Right ventricle myocardium inferior (tissue), 1 donor: Measurements from ENCODE around the gene PPY. TPM values are rescaled to one million over a fixed set of nuclear protein-coding genes. Genes with fewer than 3 reads are reported as not detected.
"Not testable (repeated sequence)": the region's sequence is repeated elsewhere in the genome, so short reads cannot be mapped to it uniquely, and the experiment has no call there.

Source experiments
- ATAC-seq: fragments of 200-7000 bp; cut with Tn5 transposase; one replicate; pipeline ENCODE4 v1.9.1; 2020; ENCODE audit warnings: mild to moderate bottlenecking, moderate library complexity
- DNase-seq: peaks from one replicate; pipeline ENCODE4 v3.0.0; 2021; ENCODE audit errors: missing footprints
- intact Hi-C: fragments of 100-400 bp; cut with DNase I; formaldehyde crosslinking; loops from one replicate; pipeline ENCODE4 v1.11.0; 2022
- long read RNA-seq: library from polyadenylated mRNA; unstranded; transcript quantifications from one replicate; pipeline ENCODE4 v2.0.0, GENCODE V29; 2021
- total RNA-seq: library from RNA; stranded (reverse); fragmentation: NEBNext Ultra II Directional; extraction: Animal tissue kit (Norgen Biotek cat#: 25700); gene quantifications from one replicate; pipeline ENCODE4 v1.2.1, GENCODE V29; 2021
- donor health status: DM: no; HTN: yes; CAD: no; lungs with severe emphysema.

Gene PPY
- total RNA-seq, result not detected
- long read RNA-seq, result 0 reads

DNA sequence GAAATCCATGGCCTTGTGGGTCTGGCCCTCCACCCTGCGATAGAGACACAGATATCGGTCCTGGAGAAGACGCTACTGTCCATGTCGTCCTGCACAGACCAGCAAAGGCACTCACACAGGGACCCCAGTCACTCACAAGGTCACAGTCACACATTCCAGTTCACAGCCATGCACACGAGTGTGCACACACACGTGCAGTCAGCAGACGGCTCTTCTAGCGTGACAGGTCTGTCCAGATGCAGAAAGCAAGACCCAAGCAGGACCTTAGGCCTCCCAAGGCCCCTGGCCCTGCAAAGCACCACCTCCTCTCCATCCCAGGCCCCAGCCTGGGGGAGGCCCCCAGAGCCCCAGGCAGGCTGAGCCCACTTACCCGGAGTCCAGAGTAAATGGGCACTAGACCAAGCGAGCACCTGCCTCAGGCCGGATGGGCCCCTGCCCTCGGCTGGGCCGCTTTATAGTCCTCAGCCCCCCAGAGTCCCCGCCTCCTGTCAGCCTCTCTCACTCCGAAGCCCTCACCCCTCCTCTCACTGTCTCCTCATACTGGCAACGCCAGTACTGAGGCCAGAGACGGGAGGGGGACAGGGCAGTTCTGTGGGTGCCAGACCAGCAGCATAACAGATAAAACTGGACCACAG is at the start of gene PPY:
Gene PPY (minus strand): TSS at position 426 of the 635 bp plus-strand sequence. CDS start 822 bp downstream, outside the sequence.
- no peak for ATAC-seq
- DNase-seq, result no peak
- intact Hi-C loops, result loop anchor here (10.0 kb wide), 1 partner anchor 103 kb away; no protein-coding TSS in a partner anchor

- intact Hi-C loops, result no loop called here
- no peak for DNase-seq
- ATAC-seq, result no peak
These were observed 46.0 kb upstream of the PPY start for GRCh38 chr17:43988301-43988700.

GRCh38 chr17:43987131-43988021 is 45.1 kb upstream of the PPY start:
- ATAC-seq, result peak; percentile 60
- no peak for DNase-seq

DNA sequence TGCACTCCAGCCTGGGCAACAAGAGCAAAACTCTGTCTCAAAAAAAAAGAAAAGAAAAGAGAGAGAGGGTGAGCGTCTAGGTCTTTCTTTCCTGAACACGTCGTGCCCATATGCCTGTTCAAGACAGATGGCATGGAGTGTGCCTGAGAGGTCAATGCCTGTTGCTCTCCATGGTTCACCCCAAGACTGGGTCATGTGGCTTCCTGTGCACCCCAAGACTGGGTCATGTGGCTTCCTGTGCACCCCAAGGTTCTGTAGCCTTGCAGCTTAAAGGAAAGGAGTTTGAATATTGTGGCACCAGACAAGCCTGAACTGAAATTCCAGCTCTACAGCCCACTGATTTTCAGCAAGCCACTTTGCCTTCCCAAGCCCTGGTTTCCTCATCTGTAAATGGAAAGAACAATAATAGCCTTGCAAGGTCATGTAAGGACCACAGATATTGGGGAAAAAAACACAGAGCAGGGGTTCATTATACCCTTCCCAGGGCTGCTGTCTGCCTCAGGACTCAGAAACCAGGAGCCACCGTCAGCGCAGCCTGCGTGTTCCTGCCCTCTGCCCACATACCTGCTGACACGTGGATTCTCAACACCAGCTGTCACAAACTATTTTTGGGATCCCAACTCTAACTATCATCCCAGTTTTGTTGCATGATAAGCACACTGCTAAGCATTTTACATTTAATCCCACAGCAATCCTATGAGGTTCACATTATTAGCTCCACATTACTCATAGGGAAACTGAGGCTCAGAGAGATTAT is 44.1 kb upstream of the PPY start:
- ATAC-seq (no peak), DNase-seq (no peak)
- intact Hi-C loops, result no loop called here

More at GRCh38 chr17:43987131-43988021, 45.1 kb upstream of the PPY start:
- intact Hi-C loops, result no loop called here

DNA sequence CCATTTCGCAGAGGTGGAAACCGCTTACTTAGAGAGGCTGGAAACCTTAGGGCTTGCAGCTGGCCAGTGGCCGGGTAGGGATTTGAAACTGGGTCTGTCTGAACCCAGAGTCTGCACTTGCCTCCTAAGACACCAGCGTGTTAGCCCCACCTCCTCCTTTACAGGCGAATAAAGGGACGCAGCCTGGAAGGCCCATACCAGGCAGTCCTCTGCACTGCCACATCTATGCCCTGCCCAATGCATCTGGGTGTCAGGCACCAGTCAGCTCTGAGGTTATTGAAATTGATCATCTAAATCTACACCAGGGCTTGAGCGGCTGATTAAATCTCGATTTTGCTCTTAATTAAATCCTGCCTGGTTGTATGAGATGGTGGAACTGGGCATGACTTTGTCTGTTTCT is 42.2 kb upstream of the PPY start:
- intact Hi-C loops, result no loop called here
- ATAC-seq, result no peak

GRCh38 chr17:43983515-43984411 is 41.5 kb upstream of the PPY start:
- ATAC-seq (peak; percentile 51), DNase-seq (no peak)
- intact Hi-C loops, result no loop called here

More for the DNA sequence above, 42.2 kb upstream of the PPY start:
- DNase-seq, result no peak

DNA sequence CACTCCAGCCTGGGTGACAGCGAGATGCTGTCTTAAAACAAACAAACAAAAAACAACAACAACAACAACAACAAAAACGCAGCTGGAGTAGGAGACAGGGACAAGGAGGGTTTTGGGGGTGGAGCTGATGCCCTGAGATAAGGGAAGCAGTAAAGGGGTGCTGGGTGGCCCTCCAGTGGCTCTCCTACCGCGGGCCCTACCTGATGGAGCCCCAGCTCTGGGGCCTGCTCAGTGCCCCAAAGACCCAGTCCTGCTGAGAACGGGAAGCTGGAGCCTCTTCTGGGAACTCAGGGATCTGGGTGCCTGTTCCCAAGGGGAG is 40.9 kb upstream of the PPY start:
- DNase-seq (no peak), ATAC-seq (no peak)
- intact Hi-C loops, result no loop called here

- no peak for DNase-seq
- intact Hi-C loops, result no loop called here
- no peak for ATAC-seq
These were observed 39.9 kb upstream of the PPY start for GRCh38 chr17:43982171-43982570.

DNA sequence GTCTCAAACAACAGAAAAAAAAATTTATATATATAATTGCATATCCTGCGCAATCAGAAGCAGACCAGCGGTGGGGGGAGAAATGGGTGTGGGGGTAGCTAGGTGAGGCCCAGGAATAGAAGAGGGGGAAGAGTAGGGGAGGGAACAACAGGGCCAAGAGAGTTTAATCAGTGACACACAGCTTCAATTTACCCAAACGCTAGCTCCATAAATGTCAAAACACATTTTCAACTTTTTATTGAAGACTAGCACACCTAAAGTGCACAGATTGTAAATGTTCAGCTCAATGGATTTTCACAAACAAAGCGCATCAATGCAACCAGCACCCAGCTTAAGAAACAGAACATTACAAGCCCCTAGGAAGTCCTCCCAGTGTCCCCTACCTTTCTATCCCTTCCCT is 37.4 kb upstream of the PPY start:
- ATAC-seq (no peak), DNase-seq (no peak)
- intact Hi-C loops, result no loop called here

DNA sequence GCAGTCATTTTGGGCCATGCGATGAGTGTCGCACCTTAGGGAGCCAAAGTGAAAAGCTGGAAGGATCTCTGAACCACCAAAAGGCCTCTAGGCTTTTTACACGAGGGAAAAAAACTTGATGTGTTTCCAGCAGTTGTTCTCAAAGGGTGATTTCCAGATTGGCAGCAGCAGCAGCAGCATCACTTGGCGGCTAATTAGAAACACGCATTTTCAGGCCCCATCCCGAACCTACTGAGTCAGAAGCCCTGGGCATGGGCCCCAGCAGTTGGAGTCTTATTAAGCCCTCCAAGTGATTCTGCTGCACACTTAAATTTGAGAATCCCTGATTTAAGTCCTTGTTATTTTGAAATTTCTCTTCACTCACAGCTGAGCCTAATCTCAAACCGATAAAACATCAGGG is 36.7 kb upstream of the PPY start:
- no peak for ATAC-seq
- intact Hi-C loops, result no loop called here
- no peak for DNase-seq

- intact Hi-C loops, result no loop called here
- DNase-seq, result no peak
- ATAC-seq, result no peak
These were observed 35.8 kb upstream of the PPY start for GRCh38 chr17:43978078-43978477.

GRCh38 chr17:43976963-43977837 is 34.9 kb upstream of the PPY start:
- intact Hi-C loops, result no loop called here
- DNase-seq (no peak), ATAC-seq (no peak)

DNA sequence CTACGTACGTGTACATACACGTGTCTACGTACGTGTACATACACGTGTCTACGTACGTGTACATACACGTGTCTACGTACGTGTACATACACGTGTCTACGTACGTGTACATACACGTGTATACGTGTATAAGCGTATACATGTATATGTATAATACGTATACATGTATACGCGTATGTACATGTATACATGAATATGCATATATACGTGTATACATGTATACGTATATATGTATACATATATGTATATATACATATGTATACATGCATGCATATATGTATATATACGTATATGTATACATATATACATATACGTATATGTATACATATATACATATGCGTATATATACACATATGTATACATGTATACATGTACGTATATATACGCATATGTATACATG is 33.6 kb upstream of the PPY start:
- ATAC-seq (no peak), DNase-seq (no peak)
- intact Hi-C loops, result no loop called here

GRCh38 chr17:43974382-43975266 is 32.3 kb upstream of the PPY start:
- no peak for DNase-seq
- no peak for ATAC-seq
- intact Hi-C loops, result no loop called here

DNA sequence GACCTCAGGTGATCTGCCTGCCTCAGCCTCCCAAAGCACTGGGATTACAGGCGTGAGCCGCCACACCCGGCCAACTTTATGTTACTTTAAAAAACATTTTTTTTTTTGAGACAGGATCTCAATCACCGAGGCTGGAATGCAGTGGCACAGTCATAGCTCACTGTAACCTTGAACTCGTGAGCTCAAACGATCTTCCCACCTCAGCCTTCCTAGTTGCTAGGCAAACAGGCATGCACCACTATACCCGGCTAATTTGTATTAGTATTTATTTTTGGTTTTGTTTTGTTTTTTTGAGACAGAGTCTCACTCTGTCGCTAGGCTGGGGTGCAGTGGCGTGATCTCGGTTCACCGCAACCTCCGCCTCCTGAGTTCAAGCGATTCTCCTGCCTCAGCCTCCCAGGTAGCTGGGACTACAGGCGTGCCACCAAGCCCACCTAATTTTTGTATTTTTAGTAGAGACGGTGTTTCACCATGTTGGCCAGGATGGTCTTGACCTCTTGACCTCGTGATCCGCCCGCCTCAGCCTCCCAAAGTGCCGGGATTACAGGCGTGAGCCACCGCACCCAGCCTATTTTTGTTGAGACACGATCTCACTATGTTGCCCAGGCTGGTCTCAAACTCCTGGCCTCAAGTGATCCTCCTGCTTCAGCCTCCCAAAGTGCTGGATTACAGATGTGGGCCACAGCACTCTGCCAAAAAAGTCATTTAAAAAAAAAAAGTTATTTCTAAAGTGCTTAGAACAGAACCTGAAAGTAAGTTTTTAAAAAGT is 30.4 kb upstream of the PPY start:
- DNase-seq, intact Hi-C loops, ATAC-seq: not testable (repeated sequence)

DNA sequence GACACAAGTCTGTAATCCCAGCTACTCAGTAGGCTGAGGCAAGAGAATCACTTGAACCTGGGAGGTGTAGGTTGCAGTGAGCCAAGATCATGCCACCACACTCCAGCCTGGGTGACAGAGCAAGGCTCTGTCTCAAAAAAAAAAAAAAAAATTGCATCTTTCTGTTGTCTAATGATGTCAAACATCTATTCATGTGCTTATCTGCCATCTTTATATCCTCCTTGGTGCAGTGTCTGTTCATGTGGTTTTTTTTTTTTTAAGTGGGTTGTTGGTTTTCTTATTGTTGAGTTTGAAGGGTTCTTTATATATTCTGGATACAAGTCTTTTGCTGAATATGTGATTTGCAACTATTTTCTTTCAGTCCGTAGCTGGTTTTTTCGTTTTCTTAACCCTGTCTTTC is 29.2 kb upstream of the PPY start:
- DNase-seq, intact Hi-C loops, ATAC-seq: not testable (repeated sequence)
